GM21825 (cell line): ENCODE measurements around the gene SLC9A3.
A peak's percentile ranks its signal among the peaks of the same experiment; 100 is the strongest.

Experiments used
- ATAC-seq: cut with Tn5 transposase; IDR thresholded peaks from one replicate; pipeline ENCODE4 v1.9.1; 2021; ENCODE audit warnings: mild to moderate bottlenecking, moderate library complexity; ENCODE audit not compliant: unreplicated experiment

The SLC9A3 gene

GRCh38 chr5:446883-447263 is 77.4 kb downstream of the SLC9A3 start:
- no peak for ATAC-seq

GRCh38 chr5:446066-446882 is 78.0 kb downstream of the SLC9A3 start:
- no peak for ATAC-seq

- no peak for ATAC-seq
These were observed 78.7 kb downstream of the SLC9A3 start for GRCh38 chr5:445591-445990.

GRCh38 chr5:444226-444625 is 80.0 kb downstream of the SLC9A3 start:
- no peak for ATAC-seq

- peak; percentile 7 for ATAC-seq
These were observed 80.8 kb downstream of the SLC9A3 start for GRCh38 chr5:443239-444151.

- peak; percentile 79 for ATAC-seq
These were observed 81.7 kb downstream of the SLC9A3 start, which contains the start of gene EXOC3 for GRCh38 chr5:442335-443238. Gene EXOC3, plus strand, starts transcription at chr5:443176. Its CDS starts 3,030 bp downstream, at chr5:446206.

GRCh38 chr5:441996-442334 is 82.3 kb downstream of the SLC9A3 start:
- no peak for ATAC-seq

- ATAC-seq = no peak
These were observed 83.6 kb downstream of the SLC9A3 start for GRCh38 chr5:440401-441201.

- ATAC-seq = no peak
These were observed 84.6 kb downstream of the SLC9A3 start for GRCh38 chr5:439636-440035.

GRCh38 chr5:439181-439580 is 85.1 kb downstream of the SLC9A3 start:
- ATAC-seq = no peak

GRCh38 chr5:438481-438981 is 85.7 kb downstream of the SLC9A3 start:
- ATAC-seq = no peak

- no peak for ATAC-seq
These were observed 86.9 kb downstream of the SLC9A3 start for GRCh38 chr5:437281-437771.

GRCh38 chr5:436641-436975 is 87.6 kb downstream of the SLC9A3 start:
- ATAC-seq = no peak

- ATAC-seq = no peak
These were observed 88.1 kb downstream of the SLC9A3 start for GRCh38 chr5:435961-436640.

GRCh38 chr5:435156-435790 is 89.0 kb downstream of the SLC9A3 start:
- no peak for ATAC-seq

GRCh38 chr5:434443-435146 is 89.7 kb downstream of the SLC9A3 start:
- ATAC-seq = no peak

- ATAC-seq = no peak
These were observed 90.4 kb downstream of the SLC9A3 start for GRCh38 chr5:433836-434235.
